Measurements from ENCODE around the gene LSAMP. TPM values are rescaled to one million over a fixed set of nuclear protein-coding genes. Genes with fewer than 3 reads are reported as not detected.

LSAMP gene
- total and polyA plus RNA-seq, 2 of the 8 experiments (the other 6 are each of a cell fraction or from before 2014, with no cell fraction given) = 1.8 to 5.7 TPM

DNA sequence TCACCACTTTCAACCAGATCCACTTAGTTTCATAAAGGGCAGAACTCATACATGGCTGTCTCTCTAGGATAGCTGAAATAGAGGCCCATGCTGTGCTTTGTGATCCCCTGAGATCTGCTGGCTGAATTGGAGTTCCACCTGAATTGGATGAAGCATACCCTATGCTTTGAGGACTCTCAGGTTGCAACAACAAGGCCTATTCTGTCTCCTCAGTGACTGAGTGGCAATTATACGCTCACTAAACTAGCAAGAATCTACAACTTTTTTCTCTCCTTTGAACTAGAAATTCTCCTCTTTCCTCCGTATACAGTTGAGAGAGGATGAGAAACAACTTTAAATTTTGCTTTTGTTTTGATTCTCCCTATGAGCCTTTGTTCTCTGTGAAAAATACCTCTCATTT is 348.7 kb downstream of the LSAMP start:
- Histone ChIP-seq H3K4me3 (ENCODE audit: extremely low read depth in 1 of 4, insufficient read depth in 2 of 4, low read depth in 3 of 4, low read length in 4 of 4) (no peak overlapping the region), H2BK12ac (ENCODE audit: low read depth, low read length) (no peak overlapping the region), H4K20me1 (replicated peaks in 1 of 2; ENCODE audit: control insufficient read depth in 1 of 2, insufficient read depth in 2 of 2, low read length in 2 of 2) (no peaks in the 10 kb centered on the region), H3K79me1 (ENCODE audit: low read depth, low read length) (no peaks in the 10 kb centered on the region), H3K9me3 (ENCODE audit: insufficient read depth in 2 of 2, low read depth in 1 of 2, low read length in 1 of 2) (no peaks in the 10 kb centered on the region), H3K27ac (ENCODE audit: low read depth, low read length) (no peak overlapping the region), H3K36me3 (ENCODE audit: control insufficient read depth in 2 of 4, insufficient read depth in 4 of 4, low read length in 3 of 4) (no peaks in the 10 kb centered on the region), H3K23ac (ENCODE audit: insufficient read length) (no peak overlapping the region), H3K14ac (ENCODE audit: insufficient read length) (no peak overlapping the region), H3K4me1 (replicated peaks in 1 of 4; ENCODE audit: control insufficient read depth in 3 of 4, insufficient read depth in 4 of 4, low read length in 3 of 4) (no peaks in the 10 kb centered on the region), H2BK120ac (replicated peaks; ENCODE audit: low read depth, low read length) (no peak overlapping the region), H3K4ac (replicated peaks; ENCODE audit: insufficient read length, low read depth, low read length) (no peak overlapping the region), H3K23me2 (ENCODE audit: low read depth, low read length) (no peaks in the 10 kb centered on the region), H3K27me3 (replicated peaks in 1 of 4; ENCODE audit: control insufficient read depth in 3 of 4, extremely low read depth in 1 of 4, insufficient read depth in 3 of 4, low read length in 3 of 4) (no peaks in the 10 kb centered on the region), H2AK5ac (ENCODE audit: low read depth, low read length) (no peak overlapping the region), H3K56ac (replicated peaks; ENCODE audit: insufficient read length, low read depth, low read length) (no peak overlapping the region), H4K5ac (ENCODE audit: insufficient read length, low read depth, low read length) (no peak overlapping the region), H2BK20ac (ENCODE audit: low read length) (no peak overlapping the region), H4K91ac (replicated peaks; ENCODE audit: insufficient read length, low read length) (no peak overlapping the region), H2BK5ac (ENCODE audit: low read depth, low read length) (no peak overlapping the region), H2AFZ (ENCODE audit: low read length) (no peak overlapping the region), H4K8ac (ENCODE audit: extremely low read depth, insufficient read depth, low read length) (no peak overlapping the region), H2BK15ac (ENCODE audit: low read length) (no peak overlapping the region), H3K4me2 (ENCODE audit: insufficient read depth in 1 of 2, low read depth in 2 of 2, low read length in 2 of 2) (no peak overlapping the region), H3K18ac (ENCODE audit: extremely low read depth, low read length) (no peak overlapping the region), H3K9ac (replicated peaks in 1 of 4; ENCODE audit: extremely low read depth in 1 of 4, low read depth in 3 of 4, low read length in 3 of 4) (no peak overlapping the region), H3K79me2 (ENCODE audit: control insufficient read depth in 1 of 2, insufficient read depth in 2 of 2, low read length in 2 of 2) (no peaks in the 10 kb centered on the region)
- FAIRE-seq (no peak), DNase-seq (ENCODE audit: low read depth in 1 of 2, low spot score in 2 of 2) (no peak)
- TF ChIP-seq SIRT6 (IDR thresholded peaks at IDR 0.05; ENCODE audit: low read length) (no peak), POU5F1 (IDR thresholded peaks at IDR 0.05; ENCODE audit: low read depth, low read length) (no peak), HDAC6 (IDR thresholded peaks at IDR 0.05; ENCODE audit: low read depth, low read length) (no peak), CHD1 (IDR thresholded peaks at IDR 0.05; ENCODE audit: low read depth, low read length) (no peak), EZH2 (IDR thresholded peaks at IDR 0.05; ENCODE audit: low read depth, low read length, severe bottlenecking) (no peak), BRCA1 (IDR thresholded peaks at IDR 0.05; ENCODE audit: low read depth, low read length) (no peak), CTBP2 (IDR thresholded peaks at IDR 0.05; ENCODE audit: borderline replicate concordance, insufficient read depth, insufficient read length, low read length) (no peak), EGR1 (IDR thresholded peaks at IDR 0.05; ENCODE audit: borderline replicate concordance, low read depth, low read length) (no peak), RNF2 (IDR thresholded peaks at IDR 0.05; ENCODE audit: borderline replicate concordance, low read depth, low read length, missing control alignments, poor library complexity, severe bottlenecking) (no peak), RAD21 (IDR thresholded peaks at IDR 0.05 in 1 of 2, conservative IDR thresholded peaks at IDR 0.05 in 1 of 2; ENCODE audit: low read depth in 2 of 2, low read length in 2 of 2) (no peak), CBX5 (IDR thresholded peaks at IDR 0.05; ENCODE audit: low read depth, low read length) (no peak)
- TF ChIP-seq, protein P1, sequence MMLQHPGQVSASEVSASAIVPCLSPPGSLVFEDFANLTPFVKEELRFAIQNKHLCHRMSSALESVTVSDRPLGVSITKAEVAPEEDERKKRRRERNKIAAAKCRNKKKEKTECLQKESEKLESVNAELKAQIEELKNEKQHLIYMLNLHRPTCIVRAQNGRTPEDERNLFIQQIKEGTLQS (IDR thresholded peaks at IDR 0.05; ENCODE audit: insufficient read depth, low read depth, low read length) = no peak
- CTCF ChIA-PET (ENCODE audit: partially characterized antibody) = no interaction called here
- POLR2A ChIA-PET (ENCODE audit: partially characterized antibody) = no interaction called here
- WGBS, 2 experiments (ENCODE audit: extremely low coverage in 1 of 2, insufficient coverage in 1 of 2, insufficient read length in 1 of 2, insufficient replicate concordance in 2 of 2, low coverage in 1 of 2, low lambda C conversion rate in 2 of 2, missing lambda C conversion rate in 1 of 2) = 83% methylated on average over 2 of the region's 2 CpGs; no CpG with 5 or more reads in 1 of the 2 experiments

Measured in H1 (cell line).